ENCODE measurements around the gene SIGLEC6.
A peak's percentile ranks its signal among the peaks of the same experiment; 100 is the strongest.

The SIGLEC6 gene

DNA sequence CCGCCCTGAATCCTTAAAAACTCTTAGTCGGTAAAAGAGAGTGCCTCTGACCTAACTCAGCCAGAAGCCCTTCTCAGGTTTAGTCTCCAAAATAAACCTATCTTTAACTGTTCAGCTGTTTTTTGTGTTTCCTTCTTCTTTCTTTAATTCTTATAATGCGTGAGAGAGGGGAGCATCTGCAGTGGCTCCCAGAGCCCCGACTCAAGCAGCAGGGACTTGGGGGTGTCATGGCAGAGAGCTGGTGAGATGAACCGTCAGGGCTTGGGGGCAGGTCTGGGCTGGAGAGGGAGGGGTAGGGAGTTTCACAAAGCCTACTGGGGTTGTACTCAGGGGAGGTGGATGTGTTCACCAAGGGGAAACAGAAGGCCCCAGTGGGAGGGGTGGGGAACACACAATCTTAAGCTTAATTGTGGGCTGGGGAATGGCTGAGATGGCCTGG, 16.8 kb upstream of the SIGLEC6 start:
- Histone ChIP-seq H3K4me3 (ENCODE audit: low read depth, low read length) (no peak overlapping the region; the same call in 1 of the 2 replicates), H3K27ac (ENCODE audit: low read depth, low read length) (peak overlapping the region; percentile 75; the same call in 1 of the 2 replicates), H3K9me3 (ENCODE audit: control insufficient read depth, insufficient read depth, low read depth, low read length) (no peaks in the 10 kb centered on the region), H3K27me3 (ENCODE audit: control insufficient read depth, insufficient read depth, low read length) (peaks cover 36% of the 10 kb centered on the region), H3K9ac (ENCODE audit: low read length) (peak overlapping the region; percentile 52), H3K36me3 (ENCODE audit: control insufficient read depth, insufficient read depth, low read length) (no peaks in the 10 kb centered on the region), H3K4me1 (ENCODE audit: control insufficient read depth, insufficient read depth, low read length) (no peaks in the 10 kb centered on the region; the same call in 1 of the 2 replicates)

DNA sequence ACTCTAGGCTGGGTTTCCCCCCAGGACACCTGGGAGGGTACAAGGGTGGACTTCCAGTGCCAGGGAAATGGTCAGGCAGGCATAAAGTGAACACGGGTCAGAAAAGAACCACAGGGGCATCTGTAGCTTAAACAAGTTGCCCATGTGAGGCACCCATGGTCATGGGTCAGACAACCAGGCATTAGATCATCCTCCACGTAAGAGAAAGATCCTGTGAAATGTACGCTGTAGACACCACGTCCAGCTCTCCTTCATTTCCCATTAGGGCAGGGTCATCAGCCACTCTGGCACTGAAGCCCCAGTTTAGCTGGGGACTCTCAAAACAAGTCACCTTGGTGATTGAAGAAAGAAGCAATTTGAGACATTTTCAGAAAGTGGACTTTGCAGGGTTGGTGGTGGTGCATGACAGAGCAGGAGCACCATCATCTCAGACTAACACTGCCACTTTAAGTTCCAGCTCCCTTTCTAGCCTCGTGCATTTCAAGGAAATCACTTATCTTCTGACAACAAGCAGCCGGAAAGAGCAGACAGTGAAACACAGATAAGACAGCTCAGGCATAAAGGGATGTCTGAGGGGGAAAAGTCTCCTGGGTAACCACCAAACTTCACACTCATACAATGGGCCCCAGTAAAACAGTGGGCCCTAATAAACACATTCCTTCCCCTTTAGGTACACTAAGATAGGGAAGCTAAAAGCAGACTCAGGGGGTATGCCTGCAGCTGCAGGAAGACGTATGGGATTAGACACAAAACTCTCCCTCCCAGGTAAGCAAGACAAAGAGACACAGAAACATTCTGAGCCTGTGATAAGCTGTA, 16.1 kb upstream of the SIGLEC6 start:
- Histone ChIP-seq H3K27me3 (ENCODE audit: control insufficient read depth, insufficient read depth, low read length) (peaks cover 37% of the 10 kb centered on the region), H3K27ac (ENCODE audit: low read depth, low read length) (peak overlapping the region; percentile 75; the same call in 1 of the 2 replicates), H3K4me3 (ENCODE audit: low read depth, low read length) (no peak overlapping the region), H3K9me3 (ENCODE audit: control insufficient read depth, insufficient read depth, low read depth, low read length) (no peaks in the 10 kb centered on the region), H3K9ac (ENCODE audit: low read length) (peak overlapping the region; percentile 52), H3K36me3 (ENCODE audit: control insufficient read depth, insufficient read depth, low read length) (no peaks in the 10 kb centered on the region), H3K4me1 (ENCODE audit: control insufficient read depth, insufficient read depth, low read length) (no peaks in the 10 kb centered on the region; the same call in 1 of the 2 replicates)

DNA sequence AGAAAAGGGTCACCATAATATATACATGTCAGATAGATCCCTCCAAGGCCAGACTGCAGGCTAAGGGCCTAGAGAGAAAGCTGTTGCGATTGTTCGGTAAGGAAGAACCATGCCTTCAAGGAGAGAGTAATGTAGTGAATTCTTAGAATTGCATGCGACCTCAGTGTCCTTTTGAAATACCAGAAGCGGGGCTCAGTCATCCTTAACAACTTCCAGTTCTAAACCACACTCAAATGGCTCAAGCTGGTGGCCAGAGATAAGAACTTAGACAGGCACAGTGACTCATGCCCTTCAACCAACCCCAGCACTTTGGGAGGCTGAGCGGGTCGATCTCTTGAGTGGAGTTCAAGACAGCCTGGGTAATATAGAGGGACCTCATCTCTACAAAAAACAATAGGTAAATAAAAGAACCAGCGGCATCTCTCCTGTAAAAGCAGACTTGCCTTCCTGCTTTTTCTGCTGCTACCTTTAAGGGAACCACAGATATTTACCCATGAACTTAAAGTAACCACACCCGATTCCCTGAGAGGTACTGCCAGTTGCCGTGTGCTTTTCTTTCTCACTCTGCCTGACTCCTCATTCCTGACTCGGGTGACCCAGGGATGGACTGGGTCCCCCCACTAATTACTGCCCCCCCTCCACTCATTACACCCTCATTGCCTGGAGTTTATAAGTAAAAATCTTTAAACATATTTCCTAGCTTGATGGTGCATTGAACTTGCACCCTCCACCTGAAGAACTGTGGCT, 15.4 kb upstream of the SIGLEC6 start:
- peaks cover 39% of the 10 kb centered on the region; the same call in 1 of the 2 replicates for H3K27me3 ChIP-seq (ENCODE audit: control insufficient read depth, insufficient read depth, low read length)
- H3K4me3 ChIP-seq (ENCODE audit: low read depth, low read length): no peak overlapping the region
- H3K9me3 ChIP-seq (ENCODE audit: control insufficient read depth, insufficient read depth, low read depth, low read length): no peaks in the 10 kb centered on the region
- H3K4me1 ChIP-seq (ENCODE audit: control insufficient read depth, insufficient read depth, low read length): no peaks in the 10 kb centered on the region; the same call in 1 of the 2 replicates
- peak overlapping the region; percentile 4; the same call in 1 of the 2 replicates for H3K27ac ChIP-seq (ENCODE audit: low read depth, low read length)
- peak overlapping the region; percentile 29 for H3K9ac ChIP-seq (ENCODE audit: low read length)
- H3K36me3 ChIP-seq (ENCODE audit: control insufficient read depth, insufficient read depth, low read length): no peaks in the 10 kb centered on the region

DNA sequence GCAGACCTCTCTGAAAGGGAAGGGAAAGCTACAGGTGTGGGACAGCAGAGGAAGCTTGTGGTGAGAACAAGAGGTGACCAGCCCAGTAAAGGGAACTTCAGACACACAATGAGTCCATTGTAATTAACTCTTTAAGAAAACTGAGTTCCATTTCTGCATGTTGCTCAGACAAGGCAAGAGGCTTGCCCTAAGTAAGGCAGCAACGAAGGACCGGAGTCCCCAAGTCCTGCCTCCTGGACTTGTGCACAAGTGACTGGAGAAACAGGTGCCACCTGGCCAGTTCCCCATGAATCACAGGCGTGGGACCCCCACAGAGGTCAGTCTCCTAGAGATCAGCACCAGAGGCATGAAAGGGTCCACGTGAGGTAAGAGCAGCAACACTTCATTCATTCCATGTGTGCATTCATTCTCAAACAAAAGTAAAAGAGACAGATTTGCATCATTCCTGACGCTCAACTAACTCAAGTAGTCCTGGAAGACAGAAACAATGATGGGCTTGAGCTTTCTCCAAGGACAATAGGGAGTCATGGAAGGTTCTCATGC, 14.7 kb upstream of the SIGLEC6 start:
- Histone ChIP-seq H3K9me3 (ENCODE audit: control insufficient read depth, insufficient read depth, low read depth, low read length) (no peaks in the 10 kb centered on the region), H3K9ac (ENCODE audit: low read length) (no peak overlapping the region), H3K4me3 (ENCODE audit: low read depth, low read length) (no peak overlapping the region), H3K27ac (ENCODE audit: low read depth, low read length) (no peak overlapping the region), H3K36me3 (ENCODE audit: control insufficient read depth, insufficient read depth, low read length) (no peaks in the 10 kb centered on the region), H3K4me1 (ENCODE audit: control insufficient read depth, insufficient read depth, low read length) (no peaks in the 10 kb centered on the region; the same call in 1 of the 2 replicates), H3K27me3 (ENCODE audit: control insufficient read depth, insufficient read depth, low read length) (peaks cover 39% of the 10 kb centered on the region)

DNA sequence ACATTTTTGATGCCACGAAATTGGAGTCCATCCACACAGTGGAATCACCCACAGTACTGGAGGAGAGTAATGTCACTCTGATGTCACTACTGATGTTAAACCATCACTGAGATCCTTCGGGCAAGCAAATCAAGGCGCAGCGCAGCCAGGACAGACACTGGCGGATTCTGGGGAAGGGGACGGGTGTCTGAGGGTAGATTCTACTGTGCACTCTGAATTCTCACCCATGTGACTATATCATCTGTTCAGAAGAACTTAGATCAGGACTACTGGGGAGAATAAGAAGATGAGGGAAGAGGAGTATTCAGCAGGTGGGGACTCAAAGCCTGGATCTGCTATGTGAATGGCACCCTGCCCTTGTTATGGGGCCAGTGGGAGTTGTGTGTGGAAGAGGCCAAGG, 12.6 kb upstream of the SIGLEC6 start:
- H3K9me3 ChIP-seq (ENCODE audit: control insufficient read depth, insufficient read depth, low read depth, low read length): no peaks in the 10 kb centered on the region
- H3K4me1 ChIP-seq (ENCODE audit: control insufficient read depth, insufficient read depth, low read length): no peaks in the 10 kb centered on the region; the same call in 1 of the 2 replicates
- H3K9ac ChIP-seq (ENCODE audit: low read length): no peak overlapping the region
- no peak overlapping the region for H3K4me3 ChIP-seq (ENCODE audit: low read depth, low read length)
- H3K36me3 ChIP-seq (ENCODE audit: control insufficient read depth, insufficient read depth, low read length): no peaks in the 10 kb centered on the region
- no peak overlapping the region for H3K27ac ChIP-seq (ENCODE audit: low read depth, low read length)
- peaks cover 33% of the 10 kb centered on the region for H3K27me3 ChIP-seq (ENCODE audit: control insufficient read depth, insufficient read depth, low read length)

DNA sequence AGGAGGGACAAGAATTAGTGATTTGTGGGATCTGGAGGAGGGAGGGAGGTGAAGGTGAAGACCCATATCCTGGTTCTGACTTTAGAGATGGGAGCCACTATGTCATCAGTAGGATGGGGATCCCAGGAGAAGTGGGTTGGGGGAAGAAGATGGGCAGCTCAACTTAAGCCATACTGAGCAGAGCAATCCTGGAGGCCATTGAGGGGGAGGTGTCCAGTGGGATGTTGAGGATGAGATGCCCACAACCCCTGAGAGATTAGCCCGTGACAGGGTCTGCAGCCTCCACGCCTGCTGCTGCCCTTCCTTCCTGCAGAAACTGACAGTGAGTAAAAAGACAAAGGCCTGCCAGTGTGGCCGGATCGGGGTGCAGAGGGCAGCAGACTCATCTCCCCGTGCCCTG, 11.2 kb upstream of the SIGLEC6 start:
- H3K4me3 ChIP-seq (ENCODE audit: low read depth, low read length): no peak overlapping the region
- no peaks in the 10 kb centered on the region for H3K36me3 ChIP-seq (ENCODE audit: control insufficient read depth, insufficient read depth, low read length)
- H3K4me1 ChIP-seq (ENCODE audit: control insufficient read depth, insufficient read depth, low read length): no peaks in the 10 kb centered on the region; the same call in 1 of the 2 replicates
- H3K9me3 ChIP-seq (ENCODE audit: control insufficient read depth, insufficient read depth, low read depth, low read length): no peaks in the 10 kb centered on the region
- H3K27ac ChIP-seq (ENCODE audit: low read depth, low read length): no peak overlapping the region
- H3K27me3 ChIP-seq (ENCODE audit: control insufficient read depth, insufficient read depth, low read length): peaks cover 38% of the 10 kb centered on the region
- no peak overlapping the region for H3K9ac ChIP-seq (ENCODE audit: low read length)

DNA sequence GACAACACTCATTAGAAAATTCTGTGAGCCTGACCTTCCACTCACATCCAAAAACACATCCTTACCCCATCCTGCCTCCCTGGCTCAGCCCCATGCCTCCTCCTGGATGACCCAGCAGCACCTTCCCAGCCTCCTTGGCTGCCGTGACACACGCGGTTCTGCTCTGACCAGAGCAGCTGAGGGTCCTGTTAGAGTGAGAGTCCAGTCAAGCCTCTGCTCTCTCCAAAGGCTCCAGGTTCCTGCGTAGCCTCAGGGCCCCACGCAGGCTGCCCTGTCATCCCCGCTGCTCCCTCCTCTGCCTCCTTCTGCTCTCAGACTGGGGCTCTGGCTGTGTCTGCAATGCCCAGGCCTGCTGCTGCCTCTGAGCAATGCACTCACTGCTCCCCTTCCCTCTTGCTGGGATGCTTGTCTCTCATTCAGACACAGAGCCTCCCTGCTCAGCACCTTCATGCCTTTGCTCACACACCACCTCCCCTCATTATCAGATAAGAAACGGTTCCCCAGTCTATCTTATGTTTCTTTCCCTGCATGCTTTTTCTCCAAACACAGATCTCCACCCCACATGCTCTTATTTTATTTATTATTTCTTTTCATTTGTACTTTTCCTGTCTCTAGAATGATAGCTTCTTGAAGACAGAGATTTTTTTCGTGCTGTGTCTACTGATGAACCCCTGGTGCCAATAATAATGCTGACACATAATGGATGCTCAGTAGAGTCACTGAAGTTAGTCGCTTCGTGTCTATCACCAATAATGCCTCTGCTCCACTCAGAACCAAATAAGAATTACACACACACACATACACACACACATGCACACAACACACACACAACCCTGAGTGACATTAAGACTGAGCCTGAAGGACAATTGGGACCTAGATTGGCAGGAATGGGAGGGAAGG, 10.2 kb upstream of the SIGLEC6 start:
- Histone ChIP-seq H3K9me3 (ENCODE audit: control insufficient read depth, insufficient read depth, low read depth, low read length) (no peaks in the 10 kb centered on the region), H3K27me3 (ENCODE audit: control insufficient read depth, insufficient read depth, low read length) (peaks cover 41% of the 10 kb centered on the region)

DNA sequence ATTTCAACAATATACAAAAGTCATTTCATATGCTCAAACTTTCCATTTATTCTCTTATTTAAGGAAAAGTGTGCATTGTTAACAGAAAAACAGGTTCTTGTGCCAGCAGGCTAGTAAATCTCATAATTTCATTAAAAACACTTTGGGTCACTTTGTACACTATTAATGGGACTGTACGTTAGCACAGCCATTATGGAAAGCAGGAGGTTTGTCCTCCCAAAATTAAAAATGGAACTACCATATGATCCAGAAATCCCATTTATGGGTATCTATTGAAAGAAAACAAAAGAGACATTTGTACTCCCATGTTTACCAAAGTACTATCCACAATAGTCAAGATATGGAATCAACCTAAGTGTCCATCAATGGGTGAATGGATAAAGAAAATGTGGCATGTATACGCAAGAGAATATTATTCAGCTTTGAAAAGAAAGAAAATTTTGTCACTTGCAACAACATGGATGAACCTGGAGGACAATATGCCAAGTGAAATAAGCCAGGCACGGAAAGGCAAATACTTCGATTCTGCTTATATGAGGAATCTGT, 8.4 kb upstream of the SIGLEC6 start:
- Histone ChIP-seq H3K36me3 (ENCODE audit: control insufficient read depth, insufficient read depth, low read length) (no peaks in the 10 kb centered on the region), H3K9ac (ENCODE audit: low read length) (no peak overlapping the region), H3K27me3 (ENCODE audit: control insufficient read depth, insufficient read depth, low read length) (peaks cover 40% of the 10 kb centered on the region), H3K9me3 (ENCODE audit: control insufficient read depth, insufficient read depth, low read depth, low read length) (no peaks in the 10 kb centered on the region), H3K27ac (ENCODE audit: low read depth, low read length) (no peak overlapping the region), H3K4me3 (ENCODE audit: low read depth, low read length) (no peak overlapping the region), H3K4me1 (ENCODE audit: control insufficient read depth, insufficient read depth, low read length) (no peaks in the 10 kb centered on the region)

More for the DNA sequence above, 10.2 kb upstream of the SIGLEC6 start:
- H3K4me3 ChIP-seq (ENCODE audit: low read depth, low read length): no peak overlapping the region
- no peaks in the 10 kb centered on the region for H3K36me3 ChIP-seq (ENCODE audit: control insufficient read depth, insufficient read depth, low read length)
- H3K27ac ChIP-seq (ENCODE audit: low read depth, low read length): no peak overlapping the region
- H3K4me1 ChIP-seq (ENCODE audit: control insufficient read depth, insufficient read depth, low read length): no peaks in the 10 kb centered on the region; the same call in 1 of the 2 replicates
- H3K9ac ChIP-seq (ENCODE audit: low read length): no peak overlapping the region

DNA sequence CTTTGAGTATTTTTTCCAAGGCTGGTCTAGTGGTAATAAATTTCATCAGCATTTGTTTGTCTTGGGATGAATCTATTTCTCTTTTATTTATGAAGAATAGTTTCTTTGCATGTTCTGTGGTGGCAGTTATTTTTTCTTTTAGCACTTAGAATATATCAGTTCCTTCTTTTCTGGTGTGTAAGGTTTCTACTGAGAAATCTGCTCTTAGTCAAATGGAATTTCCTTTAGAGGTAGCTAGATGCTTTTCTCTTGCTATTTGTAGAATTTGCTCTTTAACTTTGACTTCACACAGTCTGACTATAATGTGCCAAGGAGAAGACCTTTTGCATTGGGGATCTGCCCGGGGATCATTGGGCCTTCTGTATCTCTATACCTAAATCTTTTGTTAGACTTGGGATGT, 4.1 kb upstream of the SIGLEC6 start:
- Histone ChIP-seq H3K4me1 (ENCODE audit: control insufficient read depth, insufficient read depth, low read length) (peaks cover 4% of the 10 kb centered on the region; the same call in 1 of the 2 replicates), H3K9me3 (ENCODE audit: control insufficient read depth, insufficient read depth, low read depth, low read length) (no peaks in the 10 kb centered on the region), H3K36me3 (ENCODE audit: control insufficient read depth, insufficient read depth, low read length) (no peaks in the 10 kb centered on the region), H3K27me3 (ENCODE audit: control insufficient read depth, insufficient read depth, low read length) (peaks cover 51% of the 10 kb centered on the region), H3K4me3 (ENCODE audit: low read depth, low read length) (no peak overlapping the region), H3K9ac (ENCODE audit: low read length) (no peak overlapping the region), H3K27ac (ENCODE audit: low read depth, low read length) (no peak overlapping the region)

DNA sequence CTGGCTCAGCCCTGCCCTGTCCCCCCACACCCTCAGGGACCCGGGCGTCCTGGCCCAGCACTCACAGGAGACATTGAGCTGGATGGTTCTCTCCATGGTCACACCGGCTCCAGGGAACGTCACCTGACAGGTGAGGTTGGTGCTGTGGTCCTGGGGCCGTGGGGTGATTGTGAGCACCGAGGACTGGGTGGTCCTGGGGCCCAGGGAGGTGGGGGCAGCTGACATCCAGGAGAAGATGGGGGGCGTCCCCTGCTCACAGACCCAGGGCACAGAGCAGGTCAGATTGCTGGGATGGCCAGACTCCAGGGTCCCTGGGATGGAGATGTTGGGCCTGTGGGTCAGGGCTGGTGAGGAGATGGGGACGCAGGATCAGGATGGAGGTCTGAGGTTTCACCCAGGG, 854 bp downstream of the SIGLEC6 start:
- peaks cover 68% of the 10 kb centered on the region for H3K27me3 ChIP-seq (ENCODE audit: control insufficient read depth, insufficient read depth, low read length)
- no peaks in the 10 kb centered on the region for H3K36me3 ChIP-seq (ENCODE audit: control insufficient read depth, insufficient read depth, low read length)
- no peaks in the 10 kb centered on the region for H3K9me3 ChIP-seq (ENCODE audit: control insufficient read depth, insufficient read depth, low read depth, low read length)
- no peak overlapping the region for H3K9ac ChIP-seq (ENCODE audit: low read length)
- H3K27ac ChIP-seq (ENCODE audit: low read depth, low read length): no peak overlapping the region
- H3K4me1 ChIP-seq (ENCODE audit: control insufficient read depth, insufficient read depth, low read length): peaks cover 10% of the 10 kb centered on the region
- no peak overlapping the region for H3K4me3 ChIP-seq (ENCODE audit: low read depth, low read length)

Data from HUES6 (cell line).